T1000 (cell line): ENCODE measurements around the gene ZNF511.

Source experiments
- DNase-seq: peaks from one replicate; lab custom pipeline; 2025; ENCODE audit warnings: mixed read lengths; lab: John Stamatoyannopoulos, UW

Gene ZNF511

GRCh38 chr10:133292919-133293809 is 15.6 kb upstream of the ZNF511 start:
- DNase-seq: peak; percentile 94

- DNase-seq: no peak
Measured at GRCh38 chr10:133293810-133294119, 14.9 kb upstream of the ZNF511 start.

GRCh38 chr10:133294189-133294588 is 14.5 kb upstream of the ZNF511 start:
- no peak for DNase-seq

- no peak for DNase-seq
Measured at GRCh38 chr10:133295426-133296320, 13.0 kb upstream of the ZNF511 start.

- DNase-seq: no peak
Measured at GRCh38 chr10:133297504-133297903, 11.2 kb upstream of the ZNF511 start.

GRCh38 chr10:133298466-133298865 is 10.2 kb upstream of the ZNF511 start:
- no peak for DNase-seq

GRCh38 chr10:133299224-133299623 is 9.5 kb upstream of the ZNF511 start:
- DNase-seq: no peak

- no peak for DNase-seq
Measured at GRCh38 chr10:133299738-133300137, 9.0 kb upstream of the ZNF511 start.

- no peak for DNase-seq
Measured at GRCh38 chr10:133302230-133302629, 6.5 kb upstream of the ZNF511 start.

GRCh38 chr10:133303206-133303605 is 5.5 kb upstream of the ZNF511 start:
- no peak for DNase-seq

- DNase-seq: no peak
Measured at GRCh38 chr10:133306097-133306476, 2.6 kb upstream of the ZNF511 start.

GRCh38 chr10:133306941-133307379 is 1.8 kb upstream of the ZNF511 start:
- DNase-seq: no peak

GRCh38 chr10:133307776-133308420 is 816 bp upstream of the ZNF511 start:
- DNase-seq: peak; percentile 27

GRCh38 chr10:133309100-133309719 is 496 bp downstream of the ZNF511 start:
- peak; percentile 95 for DNase-seq

- no peak for DNase-seq
Measured at GRCh38 chr10:133309720-133310398, 1.1 kb downstream of the ZNF511 start.

- DNase-seq: no peak
Measured at GRCh38 chr10:133310399-133310755, 1.7 kb downstream of the ZNF511 start.

GRCh38 chr10:133310789-133311188 is 2.1 kb downstream of the ZNF511 start:
- DNase-seq: no peak

GRCh38 chr10:133311570-133311969 is 2.9 kb downstream of the ZNF511 start:
- DNase-seq: no peak

GRCh38 chr10:133312016-133312768 is 3.5 kb downstream of the ZNF511 start:
- DNase-seq: no peak

GRCh38 chr10:133312769-133313145 is 4.0 kb downstream of the ZNF511 start:
- no peak for DNase-seq

- no peak for DNase-seq
Measured at GRCh38 chr10:133313192-133313591, 4.5 kb downstream of the ZNF511 start.
